ENCODE measurements around the gene OCA2. TPM values are rescaled to one million over a fixed set of nuclear protein-coding genes. Genes with fewer than 3 reads are reported as not detected.

Gene OCA2
- total RNA-seq, 2 experiments from 2014 or later, result not detected

- H3K4me3 Mint-ChIP-seq, result no peak overlapping the region
- no peaks in the 10 kb centered on the region for H3K9me3 Mint-ChIP-seq
- no peaks in the 10 kb centered on the region for H3K27me3 Mint-ChIP-seq
- no peak overlapping the region for H3K27ac Mint-ChIP-seq
- ChIA-PET CTCF (interaction anchor here (0.8 to 1.6 kb wide), 2 partner anchors 9 kb away, joined by 4 to 9 read pairs; no protein-coding TSS in a partner anchor), POLR2A (no interaction called here)
- no peak for DNase-seq
- peaks cover 4% of the 10 kb centered on the region for H3K4me1 Mint-ChIP-seq
- H3K36me3 Mint-ChIP-seq (ENCODE audit: low read depth), result peaks cover 18% of the 10 kb centered on the region
Observed at GRCh38 chr15:28116521-28117431, 17.7 kb upstream of the OCA2 start.

- ChIA-PET CTCF (interaction anchor here (0.8 kb wide), 1 partner anchor 10 kb away, joined by 4 read pairs; no protein-coding TSS in a partner anchor), POLR2A (no interaction called here)
- no peak overlapping the region for H3K27ac Mint-ChIP-seq
- no peaks in the 10 kb centered on the region for H3K27me3 Mint-ChIP-seq
- DNase-seq, result no peak
- H3K36me3 Mint-ChIP-seq (ENCODE audit: low read depth), result peaks cover 24% of the 10 kb centered on the region
- no peaks in the 10 kb centered on the region for H3K4me1 Mint-ChIP-seq
- H3K4me3 Mint-ChIP-seq, result no peak overlapping the region
- H3K9me3 Mint-ChIP-seq, result no peaks in the 10 kb centered on the region
Observed at GRCh38 chr15:28115871-28116270, 16.8 kb upstream of the OCA2 start.

- H3K9me3 Mint-ChIP-seq, result no peaks in the 10 kb centered on the region
- H3K4me3 Mint-ChIP-seq, result no peak overlapping the region
- H3K4me1 Mint-ChIP-seq, result no peaks in the 10 kb centered on the region
- POLR2A ChIA-PET, result no interaction called here
- no peak for DNase-seq
- CTCF ChIA-PET, result interaction anchor here (0.7 to 1.2 kb wide), 2 partner anchors 11 to 16 kb away, joined by 3 to 4 read pairs; no protein-coding TSS in a partner anchor
- no peaks in the 10 kb centered on the region for H3K27me3 Mint-ChIP-seq
- H3K36me3 Mint-ChIP-seq (ENCODE audit: low read depth), result peaks cover 24% of the 10 kb centered on the region
- H3K27ac Mint-ChIP-seq, result no peak overlapping the region
Observed at GRCh38 chr15:28114721-28115622, 15.9 kb upstream of the OCA2 start.

- Mint-ChIP-seq H3K36me3 (ENCODE audit: low read depth) (peaks cover 24% of the 10 kb centered on the region), H3K27ac (no peak overlapping the region), H3K27me3 (no peaks in the 10 kb centered on the region), H3K9me3 (no peaks in the 10 kb centered on the region), H3K4me3 (no peak overlapping the region), H3K4me1 (no peaks in the 10 kb centered on the region)
- POLR2A ChIA-PET, result no interaction called here
- no peak for DNase-seq
- CTCF ChIA-PET, result interaction anchor here (1.2 kb wide), 1 partner anchor 12 kb away, joined by 3 read pairs; no protein-coding TSS in a partner anchor
Observed at GRCh38 chr15:28114114-28114455, 15.0 kb upstream of the OCA2 start.

GRCh38 chr15:28113394-28114113 lies 14.4 kb upstream of the OCA2 start:
- ChIA-PET POLR2A (no interaction called here), CTCF (no interaction called here)
- Mint-ChIP-seq H3K27ac (no peak overlapping the region), H3K9me3 (no peaks in the 10 kb centered on the region), H3K4me1 (no peaks in the 10 kb centered on the region), H3K4me3 (no peak overlapping the region), H3K27me3 (no peaks in the 10 kb centered on the region), H3K36me3 (ENCODE audit: low read depth) (peaks cover 24% of the 10 kb centered on the region)
- DNase-seq, result no peak

- Mint-ChIP-seq H3K9me3 (no peaks in the 10 kb centered on the region), H3K27me3 (peaks cover 1% of the 10 kb centered on the region), H3K27ac (no peak overlapping the region), H3K4me3 (no peak overlapping the region), H3K36me3 (ENCODE audit: low read depth) (peaks cover 24% of the 10 kb centered on the region), H3K4me1 (peaks cover under 1% of the 10 kb centered on the region)
- DNase-seq, result no peak
- ChIA-PET CTCF (no interaction called here), POLR2A (no interaction called here)
Observed at GRCh38 chr15:28112962-28113361, 13.8 kb upstream of the OCA2 start.

- CTCF ChIA-PET, result no interaction called here
- Mint-ChIP-seq H3K9me3 (no peaks in the 10 kb centered on the region), H3K27me3 (peaks cover 5% of the 10 kb centered on the region), H3K4me1 (peaks cover 5% of the 10 kb centered on the region), H3K27ac (no peak overlapping the region), H3K4me3 (no peak overlapping the region), H3K36me3 (ENCODE audit: low read depth) (peaks cover 21% of the 10 kb centered on the region)
- no peak for DNase-seq
- POLR2A ChIA-PET, result no interaction called here
Observed at GRCh38 chr15:28112101-28112760, 13.1 kb upstream of the OCA2 start.

GRCh38 chr15:28111543-28111942 lies 12.4 kb upstream of the OCA2 start:
- Mint-ChIP-seq H3K27ac (no peak overlapping the region), H3K27me3 (peaks cover 8% of the 10 kb centered on the region), H3K36me3 (ENCODE audit: low read depth) (peaks cover 21% of the 10 kb centered on the region), H3K9me3 (no peaks in the 10 kb centered on the region), H3K4me1 (peaks cover 8% of the 10 kb centered on the region), H3K4me3 (no peak overlapping the region)
- no peak for DNase-seq
- POLR2A ChIA-PET, result no interaction called here
- CTCF ChIA-PET, result no interaction called here

- peaks cover 13% of the 10 kb centered on the region for H3K27me3 Mint-ChIP-seq
- CTCF ChIA-PET, result interaction anchor here (0.9 to 1.4 kb wide), 2 partner anchors 11 to 12 kb away, joined by 3 to 4 read pairs; partner anchors contain the start of gene OCA2
- POLR2A ChIA-PET, result no interaction called here
- DNase-seq, result no peak
- no peak overlapping the region for H3K27ac Mint-ChIP-seq
- no peak overlapping the region for H3K4me3 Mint-ChIP-seq
- peaks cover 14% of the 10 kb centered on the region for H3K4me1 Mint-ChIP-seq
- H3K36me3 Mint-ChIP-seq (ENCODE audit: low read depth), result peaks cover 19% of the 10 kb centered on the region
- H3K9me3 Mint-ChIP-seq, result no peaks in the 10 kb centered on the region
Observed at GRCh38 chr15:28110481-28110881, 11.4 kb upstream of the OCA2 start.

- no peak for DNase-seq
- ChIA-PET CTCF (interaction anchor here (0.9 to 1.4 kb wide), 3 partner anchors 11 to 13 kb away, joined by 3 to 4 read pairs (median 3); partner anchors contain the start of gene OCA2), POLR2A (no interaction called here)
- H3K4me1 Mint-ChIP-seq, result peaks cover 15% of the 10 kb centered on the region
- no peaks in the 10 kb centered on the region for H3K9me3 Mint-ChIP-seq
- no peak overlapping the region for H3K4me3 Mint-ChIP-seq
- H3K36me3 Mint-ChIP-seq (ENCODE audit: low read depth), result peaks cover 17% of the 10 kb centered on the region
- peaks cover 15% of the 10 kb centered on the region for H3K27me3 Mint-ChIP-seq
- no peak overlapping the region for H3K27ac Mint-ChIP-seq
Observed at GRCh38 chr15:28109626-28110455, 10.7 kb upstream of the OCA2 start.

GRCh38 chr15:28107904-28108275 lies 8.8 kb upstream of the OCA2 start:
- no peak for DNase-seq
- POLR2A ChIA-PET, result interaction anchor here (1.2 kb wide), 1 partner anchor 8 kb away, joined by 4 read pairs; the partner anchor contains the start of gene OCA2
- Mint-ChIP-seq H3K27me3 (peaks cover 25% of the 10 kb centered on the region), H3K27ac (no peak overlapping the region), H3K4me1 (peaks cover 18% of the 10 kb centered on the region), H3K9me3 (no peaks in the 10 kb centered on the region), H3K4me3 (no peak overlapping the region), H3K36me3 (ENCODE audit: low read depth) (peaks cover 11% of the 10 kb centered on the region)
- CTCF ChIA-PET, result interaction anchor here (0.7 to 1.5 kb wide), 3 partner anchors 15 to 58 kb away, joined by 3 read pairs; no protein-coding TSS in a partner anchor

Data from activated CD4-positive, alpha-beta memory T cell treated with anti-CD3 and anti-CD28 coated beads, Interleukin-2, amount 10 ng/mL, durations not matched to agents 7 days and 5 days (primary cell).